K562 (cell line): ENCODE results near the gene CEP68. TPM values are rescaled to one million over a fixed set of nuclear protein-coding genes. Genes with fewer than 3 reads are reported as not detected.

ENCODE experiments used
- ATAC-seq: fragments of 200-7000 bp; cut with Tn5 transposase; 3 replicates; pipeline ENCODE4 v1.9.1; 2020; ENCODE audit warnings: moderate library complexity
- BruUV-seq: library from RNA; stranded (reverse); fragments of 400-500 nt; replicated peaks from 2 replicates; lab custom pipeline; 2021; lab: Mats Ljungman, UMichigan
- CTCF ChIA-PET: fragments of 300-600 bp; formaldehyde crosslinking; extraction: SDS; loops from one replicate; lab custom pipeline; 2021; ENCODE audit warnings: low intra/inter-chr PET ratio; lab: Yijun Ruan, JAX
- POLR2A ChIA-PET: fragments of 300-600, 350-650 bp; sonication (Branson Sonifier 250); formaldehyde crosslinking; extraction: SDS; loops from one replicate; lab custom pipeline; 2021; ENCODE audit warnings: antibody characterized with exemption, inconsistent platforms; lab: Yijun Ruan, JAX
- DNase-seq, 4 experiments: peaks; one replicate each; pipeline versions ENCODE4 v3.0.0 to v3.0.0-alpha.2; 2011 to 2018; ENCODE audit warnings: low spot score in 3 of 4, mixed read lengths in 3 of 4; ENCODE audit errors: extremely low read depth in 1 of 4
- FAIRE-seq: peaks from 2 replicates; lab custom pipeline; 2011; peaks lifted over from hg19 to GRCh38; lab: Jason Lieb, UNC
- H2AFZ ChIP-seq: 2 replicates; pipeline ENCODE4 v1.6.0; 2011; ENCODE audit warnings: low read depth, low read length, control low read depth, inconsistent platforms
- H3K27ac ChIP-seq: fragments of 200-600 bp; 3 replicates; pipeline ENCODE4 v1.8.0; 2011; ENCODE audit warnings: low read depth, mild to moderate bottlenecking, control low read depth, inconsistent platforms, low read length, moderate library complexity, mixed read lengths; ENCODE audit errors: extremely low read depth
- H3K27me3 ChIP-seq, 2 experiments: fragments of 300-600 bp in 1 of 2; 2 replicates in 1 of 2; 3 replicates in 1 of 2; pipeline versions ENCODE4 v1.6.0 to v1.8.0; 2011; ENCODE audit warnings: inconsistent platforms in 2 of 2, low read length in 2 of 2, mild to moderate bottlenecking in 1 of 2, mixed read lengths in 1 of 2, moderate library complexity in 1 of 2; ENCODE audit not compliant: control insufficient read depth in 2 of 2, insufficient read depth in 2 of 2
- H3K36me3 ChIP-seq: fragments of 300-600 bp; 3 replicates; pipeline ENCODE4 v1.8.0; 2011; ENCODE audit warnings: mild to moderate bottlenecking, low read length, inconsistent platforms; ENCODE audit not compliant: control insufficient read depth, insufficient read depth
- H3K4me1 ChIP-seq, 2 experiments: fragments of 200-600 bp in 1 of 2; replicated peaks in 1 of 2; 2 replicates in 1 of 2; 3 replicates in 1 of 2; pipeline versions ENCODE4 v1.5.1 to v1.8.0; 2011; ENCODE audit warnings: inconsistent platforms in 2 of 2, low read length in 2 of 2, mild to moderate bottlenecking in 1 of 2, mixed read lengths in 1 of 2, moderate library complexity in 1 of 2; ENCODE audit not compliant: control insufficient read depth in 2 of 2, insufficient read depth in 2 of 2
- H3K4me2 ChIP-seq: 2 replicates; pipeline ENCODE4 v1.6.1; 2011; ENCODE audit warnings: low read length, control low read depth, inconsistent platforms, mixed read lengths; ENCODE audit not compliant: insufficient read depth
- H3K4me3 ChIP-seq: fragments of 200-600 bp; sonication (generic), shearing (Covaris generic); 2 replicates; pipeline ENCODE4 v1.5.1; 2016; ENCODE audit warnings: control low read depth, inconsistent platforms
- H3K79me2 ChIP-seq: fragments of 200-600 bp; 3 replicates; pipeline ENCODE4 v1.8.0; 2011; ENCODE audit warnings: low read length, inconsistent platforms; ENCODE audit not compliant: control insufficient read depth, insufficient read depth
- H3K9ac ChIP-seq, 2 experiments: 2 replicates each; pipeline versions ENCODE4 v1.6.0 to v1.6.1; 2011; ENCODE audit warnings: low read depth in 2 of 2, low read length in 2 of 2, control low read depth in 1 of 2, inconsistent platforms in 1 of 2, mild to moderate bottlenecking in 1 of 2, mixed read lengths in 1 of 2; ENCODE audit not compliant: insufficient read depth in 1 of 2
- H3K9me1 ChIP-seq: one replicate; pipeline ENCODE4 v1.6.0; 2011; ENCODE audit warnings: inconsistent platforms, mild to moderate bottlenecking, low read length, moderate library complexity; ENCODE audit not compliant: control insufficient read depth, insufficient read depth
- H3K9me3 ChIP-seq: replicated peaks from 2 replicates; pipeline ENCODE4 v1.5.1; 2011; ENCODE audit warnings: low read depth, low read length, inconsistent platforms; ENCODE audit not compliant: control insufficient read depth, insufficient read depth
- H4K20me1 ChIP-seq: replicated peaks from 2 replicates; pipeline ENCODE4 v1.6.1; 2011; ENCODE audit warnings: low read length, inconsistent platforms, mixed read lengths; ENCODE audit not compliant: control insufficient read depth, insufficient read depth
- ADNP ChIP-seq: fragments of 200-800 bp; sonication (Bioruptor generic); IDR thresholded peaks from 2 replicates; pipeline ENCODE4 v1.6.1; 2016; ENCODE audit warnings: missing genetic modification characterization, missing compliant biosample characterization
- ATF7 ChIP-seq: fragments of 450-650 bp; IDR thresholded peaks from 2 replicates; pipeline ENCODE4 v1.7.1; 2014; ENCODE audit warnings: mild to moderate bottlenecking, moderate library complexity
- BRD4 ChIP-seq: fragments of 200-600 bp; sonication (generic); IDR thresholded peaks from 2 replicates; pipeline ENCODE4 v1.6.1; 2017; ENCODE audit warnings: inconsistent platforms
- DACH1 ChIP-seq: fragments of 450-650 bp; IDR thresholded peaks from 2 replicates; pipeline ENCODE4 v1.6.1; 2018; ENCODE audit not compliant: partially characterized antibody
- DNMT1 ChIP-seq: fragments of 450-650 bp; IDR thresholded peaks from 2 replicates; pipeline ENCODE4 v1.6.1; 2016; ENCODE audit warnings: antibody characterized with exemption, mild to moderate bottlenecking
- NRF1 ChIP-seq, 2 experiments: fragments of 450-650 bp; IDR thresholded peaks in 1 of 2; conservative IDR thresholded peaks in 1 of 2; 2 replicates each; pipeline ENCODE4 v1.6.1; 2014; ENCODE audit warnings: mild to moderate bottlenecking in 2 of 2
- SMARCE1 ChIP-seq: fragments of 450-650 bp; IDR thresholded peaks from 2 replicates; pipeline ENCODE4 v1.7.1; 2016; ENCODE audit warnings: mild to moderate bottlenecking
- TEAD4 ChIP-seq, 2 experiments: sonication (generic) in 1 of 2; formaldehyde crosslinking in 1 of 2; IDR thresholded peaks; 2 replicates each; pipeline versions ENCODE4 v1.6.1 to v1.8.0; 2012 to 2022; ENCODE audit warnings: borderline replicate concordance in 1 of 2, inconsistent platforms in 1 of 2, low read length in 1 of 2, mild to moderate bottlenecking in 1 of 2, missing genetic modification reagents in 1 of 2
- ZFX ChIP-seq: sonication (generic); formaldehyde crosslinking; IDR thresholded peaks from 2 replicates; pipeline ENCODE4 v1.8.0; 2022; ENCODE audit warnings: mild to moderate bottlenecking, missing genetic modification reagents, moderate library complexity
- ZNF3 ChIP-seq: fragments of 250-450 bp; sonication (Bioruptor Pico); IDR thresholded peaks from 2 replicates; pipeline ENCODE4 v1.5.0; 2021; ENCODE audit warnings: mild to moderate bottlenecking, moderate library complexity
- ZNF780A ChIP-seq: fragments of 250-450 bp; sonication (Bioruptor Pico); IDR thresholded peaks from 2 replicates; pipeline ENCODE4 v1.5.0; 2021; ENCODE audit warnings: mild to moderate bottlenecking
- WGBS: fragments of 100-300 bp; shearing (Covaris generic); methylation state at CpG from one replicate; pipeline ENCODE4 v1.1.6; 2016; ENCODE audit warnings: low coverage, mixed read lengths; ENCODE audit not compliant: insufficient coverage; ENCODE audit errors: missing lambda C conversion rate; 5-methylcytosine and 5-hydroxymethylcytosine counted together
- in situ Hi-C: fragments of 300-500 bp; cut with MboI; formaldehyde crosslinking; loops from 4 replicates; pipeline ENCODE4 v1.15.0; 2018; ENCODE audit warnings: inconsistent platforms, mixed read lengths
- intact Hi-C: fragments of 100-400 bp; cut with micrococcal nuclease; formaldehyde crosslinking; loops from 2 replicates; pipeline ENCODE4 v1.14.2; 2022
- polyA plus RNA-seq, 8 experiments: library from polyadenylated mRNA; depleted of rRNA in 4 of 8; stranded (reverse) in 5 of 8; unstranded in 3 of 8; fragments of >200 nt; fragmentation: Nextera tagmentation in 2 of 8; fragmentation: Illumina TruSeq in 1 of 8; extraction: Ambion mirVana in 2 of 8; extraction: Trizol in 1 of 8; gene quantifications; 2 replicates each; pipeline versions ENCODE4 v1.2.1 to v1.2.3, GENCODE V29; 2011 to 2014; ENCODE audit warnings: inconsistent platforms in 1 of 8, missing spikeins in 1 of 8
- total RNA-seq, 7 experiments: library from RNA; depleted of rRNA in 6 of 7; stranded (reverse); fragments of >200 nt in 6 of 7; fragmentation: Illumina TruSeq in 2 of 7; extraction: Trizol in 2 of 7; gene quantifications; 2 replicates each; pipeline versions ENCODE4 v1.2.1 to v1.2.3, GENCODE V29; 2011 to 2021; ENCODE audit warnings: low replicate concordance in 1 of 7
- TF ChIP-seq, protein P1 (sequence below): IDR thresholded peaks from 3 replicates; pipeline ENCODE4 v1.6.1; 2011; ENCODE audit warnings: borderline replicate concordance, mild to moderate bottlenecking, moderate library complexity; ENCODE audit not compliant: insufficient read length; ENCODE audit errors: extremely low read depth
- TF ChIP-seq, protein P2 (sequence below): sonication (generic); formaldehyde crosslinking; IDR thresholded peaks from 2 replicates; pipeline ENCODE4 v1.8.1; 2023; ENCODE audit warnings: mild to moderate bottlenecking, missing genetic modification reagents

Gene CEP68
- total and polyA plus RNA-seq, 9 of the 15 experiments (the other 6 are each of a cell fraction or from before 2014, with no cell fraction given): 1.4 to 8.5 (median 5.2) TPM

DNA sequence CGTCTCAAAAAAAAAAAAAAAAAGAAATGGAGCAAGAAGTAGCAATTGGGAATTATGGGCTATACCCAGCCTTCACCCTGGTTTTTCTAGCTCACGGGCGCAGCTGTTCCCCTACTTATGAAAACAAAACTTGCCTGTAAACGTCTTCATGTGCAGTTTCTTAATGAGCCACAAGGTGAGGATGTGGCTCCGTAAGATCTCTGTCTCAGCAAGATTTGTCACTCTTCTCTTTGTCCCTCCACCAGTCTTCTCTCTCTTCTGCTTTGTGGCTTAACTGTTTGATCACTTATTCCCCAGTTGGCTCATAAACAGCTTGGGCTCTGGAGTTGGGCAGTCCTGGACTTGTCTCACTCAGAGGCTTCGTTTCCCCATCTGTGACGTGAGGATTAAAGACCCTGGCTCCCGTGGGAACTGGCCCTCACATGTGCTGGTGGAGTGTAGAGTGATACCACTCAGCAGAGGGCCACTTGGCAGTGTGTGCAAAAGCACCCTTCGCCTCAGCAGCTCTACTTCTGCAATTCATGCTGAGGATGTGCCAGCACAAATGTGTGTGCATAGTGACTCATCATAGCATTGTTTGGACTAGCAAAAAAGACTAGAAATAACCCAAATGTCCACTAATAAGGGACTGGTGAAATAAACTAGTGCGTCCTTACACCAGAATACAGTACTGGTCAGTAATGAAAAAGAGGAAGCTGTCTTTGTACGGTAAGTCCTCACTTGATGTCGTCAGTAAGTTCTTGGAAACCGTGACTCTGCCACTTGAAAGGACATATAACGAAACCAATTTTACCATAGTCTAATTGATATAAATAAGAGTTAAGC is 8.7 kb downstream of the CEP68 start:
- H3K79me2 ChIP-seq: peaks cover 35% of the 10 kb centered on the region
- TF ChIP-seq DNMT1 (0 out of 2 replicates have a peak, but pooled peaks have one; percentile 52), ADNP (tag) (0 out of 2 replicates have a peak, but pooled peaks have one; percentile 47), DACH1 (peak; percentile 40), ZNF780A (CRISPR knock-in tag) (no peak), ZFX (CRISPR knock-in tag) (peak; percentile 26; the same call in 1 of the 2 replicates), BRD4 (peak; percentile 45; the same call in 1 of the 2 replicates), SMARCE1 (peak; percentile 68; the same call in 1 of the 2 replicates), ATF7 (peak; percentile 61; the same call in 1 of the 2 replicates), ZNF3 (CRISPR knock-in tag) (no peak), NRF1 (conservative IDR thresholded peaks at IDR 0.05 in 1 of 2, IDR thresholded peaks at IDR 0.05 in 1 of 2) (peak; percentile 24 to 42; a peak in 2 of 4 replicates), TEAD4 (IDR thresholded peaks at IDR 0.05; ENCODE audit: low read length) (peak; percentile 6; the same call in 1 of the 2 replicates), TEAD4 (CRISPR knock-in tag; IDR thresholded peaks at IDR 0.05; ENCODE audit: borderline replicate concordance) (no peak)
- TF ChIP-seq, protein P1, sequence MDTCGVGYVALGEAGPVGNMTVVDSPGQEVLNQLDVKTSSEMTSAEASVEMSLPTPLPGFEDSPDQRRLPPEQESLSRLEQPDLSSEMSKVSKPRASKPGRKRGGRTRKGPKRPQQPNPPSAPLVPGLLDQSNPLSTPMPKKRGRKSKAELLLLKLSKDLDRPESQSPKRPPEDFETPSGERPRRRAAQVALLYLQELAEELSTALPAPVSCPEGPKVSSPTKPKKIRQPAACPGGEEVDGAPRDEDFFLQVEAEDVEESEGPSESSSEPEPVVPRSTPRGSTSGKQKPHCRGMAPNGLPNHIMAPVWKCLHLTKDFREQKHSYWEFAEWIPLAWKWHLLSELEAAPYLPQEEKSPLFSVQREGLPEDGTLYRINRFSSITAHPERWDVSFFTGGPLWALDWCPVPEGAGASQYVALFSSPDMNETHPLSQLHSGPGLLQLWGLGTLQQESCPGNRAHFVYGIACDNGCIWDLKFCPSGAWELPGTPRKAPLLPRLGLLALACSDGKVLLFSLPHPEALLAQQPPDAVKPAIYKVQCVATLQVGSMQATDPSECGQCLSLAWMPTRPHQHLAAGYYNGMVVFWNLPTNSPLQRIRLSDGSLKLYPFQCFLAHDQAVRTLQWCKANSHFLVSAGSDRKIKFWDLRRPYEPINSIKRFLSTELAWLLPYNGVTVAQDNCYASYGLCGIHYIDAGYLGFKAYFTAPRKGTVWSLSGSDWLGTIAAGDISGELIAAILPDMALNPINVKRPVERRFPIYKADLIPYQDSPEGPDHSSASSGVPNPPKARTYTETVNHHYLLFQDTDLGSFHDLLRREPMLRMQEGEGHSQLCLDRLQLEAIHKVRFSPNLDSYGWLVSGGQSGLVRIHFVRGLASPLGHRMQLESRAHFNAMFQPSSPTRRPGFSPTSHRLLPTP: no peak
- TF ChIP-seq, protein P2, sequence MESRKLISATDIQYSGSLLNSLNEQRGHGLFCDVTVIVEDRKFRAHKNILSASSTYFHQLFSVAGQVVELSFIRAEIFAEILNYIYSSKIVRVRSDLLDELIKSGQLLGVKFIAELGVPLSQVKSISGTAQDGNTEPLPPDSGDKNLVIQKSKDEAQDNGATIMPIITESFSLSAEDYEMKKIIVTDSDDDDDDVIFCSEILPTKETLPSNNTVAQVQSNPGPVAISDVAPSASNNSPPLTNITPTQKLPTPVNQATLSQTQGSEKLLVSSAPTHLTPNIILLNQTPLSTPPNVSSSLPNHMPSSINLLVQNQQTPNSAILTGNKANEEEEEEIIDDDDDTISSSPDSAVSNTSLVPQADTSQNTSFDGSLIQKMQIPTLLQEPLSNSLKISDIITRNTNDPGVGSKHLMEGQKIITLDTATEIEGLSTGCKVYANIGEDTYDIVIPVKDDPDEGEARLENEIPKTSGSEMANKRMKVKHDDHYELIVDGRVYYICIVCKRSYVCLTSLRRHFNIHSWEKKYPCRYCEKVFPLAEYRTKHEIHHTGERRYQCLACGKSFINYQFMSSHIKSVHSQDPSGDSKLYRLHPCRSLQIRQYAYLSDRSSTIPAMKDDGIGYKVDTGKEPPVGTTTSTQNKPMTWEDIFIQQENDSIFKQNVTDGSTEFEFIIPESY (CRISPR knock-in tag): peak; percentile 98

More for the DNA sequence above, 8.7 kb downstream of the CEP68 start:
- POLR2A ChIA-PET: interaction anchor here (0.5 to 1.6 kb wide), 7 partner anchors 9 to 211 kb away, joined by 3 to 9 read pairs (median 4); partner anchors contain the start of genes ACTR2 and CEP68
- peaks cover 6% of the 10 kb centered on the region; the same call in 2 of the 3 replicates for H3K36me3 ChIP-seq
- TSS peak; percentile 59 for BruUV-seq
- peaks cover 4% of the 10 kb centered on the region; the same call in 1 of the 2 replicates for H4K20me1 ChIP-seq
- H3K9me3 ChIP-seq: no peaks in the 10 kb centered on the region
- in situ Hi-C loops: loop anchor here (10.0 kb wide), 1 partner anchor 510 kb away; no protein-coding TSS in a partner anchor
- no peak overlapping the region for H3K4me3 ChIP-seq
- peak; percentile 51 to 79 (median 57) for DNase-seq
- peak overlapping the region; percentile 75 for H3K4me2 ChIP-seq
- ATAC-seq: peak; percentile 81
- H3K27ac ChIP-seq: peak overlapping the region; percentile 76
- FAIRE-seq: peak; percentile 89
- peaks cover 23 to 36% of the 10 kb centered on the region in 2 experiments for H3K4me1 ChIP-seq
- peak overlapping the region; percentile 55 to 80; a peak in 3 of 4 replicates for H3K9ac ChIP-seq
- WGBS: 15% methylated on average over 14 of the region's 14 CpGs
- no peaks in the 10 kb centered on the region for H3K9me1 ChIP-seq
- peak overlapping the region; percentile 66 for H2AFZ ChIP-seq
- CTCF ChIA-PET: interaction anchor here (0.5 to 3.5 kb wide), 3 partner anchors 123 to 456 kb away, joined by 3 to 16 read pairs (median 4); no protein-coding TSS in a partner anchor
- intact Hi-C loops: loop anchor here (1.0 to 10.0 kb wide), 8 partner anchors 66 to 507 kb away; partner anchors contain the start of genes RAB1A and SPRED2
- H3K27me3 ChIP-seq: no peaks in the 10 kb centered on the region
